Measurements from ENCODE around the gene ADAMTS2.

Gene ADAMTS2

DNA sequence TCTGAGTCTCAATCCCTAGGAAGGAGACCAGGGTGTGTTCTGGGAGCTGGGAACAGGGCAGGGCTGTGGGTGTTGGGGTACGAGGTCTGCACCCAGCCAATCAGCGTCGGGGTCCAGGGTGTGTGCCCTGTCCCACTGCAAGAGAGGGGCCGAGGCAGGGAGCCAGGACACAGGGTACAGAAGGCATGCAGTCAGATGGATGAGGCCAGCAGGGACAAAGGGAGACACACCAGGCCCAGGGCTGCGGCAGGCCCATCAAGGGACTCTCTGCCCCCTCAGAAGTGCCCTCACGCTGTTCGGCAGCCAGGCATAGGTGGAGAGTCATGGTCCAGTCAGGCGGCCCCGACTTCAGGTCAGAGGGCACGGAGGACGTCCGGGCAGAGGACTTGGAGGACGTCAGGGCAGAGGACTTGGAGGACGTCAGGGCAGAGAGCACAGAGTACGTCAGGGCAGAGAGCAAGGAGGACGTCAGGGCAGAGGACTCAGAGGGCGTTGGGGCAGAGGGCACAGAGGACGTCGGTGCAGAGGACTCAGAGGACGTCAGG, 28.8 kb upstream of the ADAMTS2 start:
- DNase-seq (ENCODE audit: low read depth, low spot score): no peak
- H3K4me3 ChIP-seq (ENCODE audit: low read length): no peak overlapping the region

DNA sequence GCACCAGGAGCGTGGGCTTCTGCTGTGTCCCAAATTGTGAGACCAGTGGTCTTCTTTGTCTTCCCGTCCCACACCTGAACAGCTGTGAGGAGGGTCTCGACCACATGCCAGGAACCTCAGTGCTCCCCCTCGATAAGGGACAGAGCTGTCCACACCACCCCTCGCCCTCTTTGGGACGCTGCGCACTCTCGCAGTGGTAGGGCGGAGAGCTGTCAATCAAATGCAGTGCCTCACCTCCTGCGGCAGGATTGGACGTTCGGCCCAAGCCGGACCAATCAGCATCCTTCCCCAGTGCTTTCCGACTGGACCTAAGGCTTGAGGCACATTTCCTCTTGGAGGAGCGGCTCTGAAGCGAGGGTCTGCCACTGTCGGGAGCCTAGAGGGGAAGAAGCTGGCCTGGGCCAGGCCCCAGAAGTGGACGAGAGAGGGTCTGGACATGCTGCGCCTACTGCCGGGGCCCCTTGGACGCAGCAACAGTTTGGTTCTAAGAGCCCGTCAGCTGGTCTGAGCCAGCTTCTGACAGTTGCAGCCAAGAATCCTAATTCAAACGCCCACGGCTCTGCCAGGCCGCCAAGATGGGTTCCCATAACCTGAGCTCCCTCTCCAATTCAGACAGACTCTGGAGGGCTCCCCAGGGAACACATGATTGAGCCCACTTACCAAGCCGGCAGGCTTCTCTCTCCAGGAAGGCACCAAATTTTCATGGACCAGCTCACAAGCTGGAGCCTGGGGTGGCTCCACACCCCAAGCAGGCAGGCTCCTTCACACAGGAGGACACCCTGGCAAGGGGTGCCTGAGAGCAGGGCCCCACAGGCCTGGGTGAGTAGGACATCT, 28.1 kb upstream of the ADAMTS2 start:
- no peak overlapping the region for H3K4me3 ChIP-seq (ENCODE audit: low read length)
- DNase-seq (ENCODE audit: low read depth, low spot score): no peak

DNA sequence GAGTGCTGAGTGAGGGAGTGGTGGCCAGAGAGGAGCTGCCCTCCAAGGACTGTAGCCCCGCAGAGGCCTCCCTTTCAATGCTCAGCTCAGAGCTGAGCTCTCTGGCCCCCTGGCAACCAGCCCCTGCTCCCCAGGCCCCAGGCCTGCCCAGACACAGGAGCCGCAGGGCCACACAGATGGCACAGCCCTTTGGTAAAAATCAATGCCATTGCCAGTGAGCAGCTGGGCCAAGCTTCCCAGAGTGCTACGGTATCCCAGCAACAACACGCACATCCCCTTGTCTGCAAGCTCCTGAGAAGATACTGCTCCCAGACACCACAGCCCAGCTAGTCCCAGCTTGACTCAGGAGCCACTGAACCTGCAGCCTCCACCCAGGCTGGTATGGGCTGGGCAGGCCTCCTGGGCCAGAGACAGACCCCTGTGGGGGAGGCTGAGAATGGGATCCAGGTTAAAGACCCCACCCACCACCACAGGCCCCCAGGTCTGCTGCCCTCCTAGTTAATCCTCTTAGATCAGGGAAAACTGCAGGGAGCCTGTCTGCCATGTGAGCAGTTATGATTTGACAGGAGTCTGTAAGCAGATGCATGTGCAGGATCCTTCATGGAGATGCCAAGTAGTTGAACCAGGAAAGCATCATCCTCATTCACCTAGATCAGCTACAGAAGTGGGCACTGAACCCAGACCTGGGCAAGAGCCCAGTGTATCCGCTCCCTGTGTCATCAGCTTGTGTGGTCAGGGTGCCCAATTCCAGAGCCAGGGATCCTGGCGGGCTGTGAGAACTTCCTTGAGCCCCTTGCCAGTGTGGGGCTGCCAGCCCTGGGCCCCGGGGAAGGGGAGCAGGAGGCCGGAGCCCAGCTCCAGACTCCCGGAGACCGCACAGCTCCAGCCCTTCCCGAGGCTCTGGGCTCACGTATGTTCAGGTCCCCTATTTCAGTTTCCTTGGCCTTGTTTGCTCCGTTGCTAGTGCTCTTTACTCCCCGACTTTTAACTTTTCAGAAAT, 26.7 kb upstream of the ADAMTS2 start:
- no peak overlapping the region for H3K4me3 ChIP-seq (ENCODE audit: low read length)
- DNase-seq (ENCODE audit: low read depth, low spot score): no peak

DNA sequence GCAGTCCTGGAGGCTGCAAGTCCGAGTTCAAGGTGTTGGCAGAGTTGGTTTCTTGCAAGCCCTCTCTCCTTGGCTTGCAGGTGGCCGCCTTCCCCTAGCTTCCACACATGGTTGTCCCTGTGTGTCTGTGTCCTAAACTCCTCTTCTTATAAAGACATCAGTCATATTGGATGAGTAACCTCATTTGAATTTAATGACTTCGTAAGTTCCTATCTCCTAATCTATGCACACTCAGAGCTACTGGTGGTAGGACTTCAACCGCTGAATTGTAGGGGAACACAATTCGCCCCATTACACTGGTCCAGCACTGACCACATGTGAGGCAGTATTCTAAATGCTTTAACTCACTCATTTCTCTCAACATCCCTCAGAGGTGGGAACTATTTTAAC, 25.9 kb upstream of the ADAMTS2 start:
- H3K4me3 ChIP-seq (ENCODE audit: low read length): no peak overlapping the region

DNA sequence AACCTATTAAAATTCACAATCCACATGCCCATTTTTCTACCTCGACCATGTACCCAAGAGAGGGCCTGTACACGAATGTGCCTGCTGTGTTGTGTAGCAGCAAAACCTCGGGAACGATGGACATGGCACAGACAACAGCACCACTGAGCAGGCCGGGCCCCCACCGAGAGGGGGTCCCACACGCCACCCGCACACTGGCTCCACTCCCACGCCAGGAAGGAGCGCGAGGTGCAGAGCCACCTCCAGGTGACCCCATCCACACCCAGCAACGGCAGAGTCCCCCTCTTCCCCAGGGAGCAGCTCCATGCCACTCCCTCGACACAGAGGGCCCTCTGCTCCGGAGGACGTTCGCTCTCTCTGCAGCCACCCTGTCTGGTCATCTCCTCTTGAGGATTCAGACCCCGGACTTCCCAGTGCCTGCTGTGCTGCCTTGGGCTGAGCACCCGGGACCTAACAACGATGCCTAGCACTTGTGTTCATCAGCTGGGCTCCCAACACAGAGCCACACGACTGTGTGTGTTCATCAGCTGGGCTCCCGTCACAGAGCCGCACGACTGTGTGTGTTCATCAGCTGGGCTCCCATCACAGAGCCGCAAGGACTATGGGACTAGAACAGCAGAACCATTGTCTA, 25.3 kb upstream of the ADAMTS2 start:
- DNase-seq (ENCODE audit: low read depth, low spot score): no peak
- no peak overlapping the region for H3K4me3 ChIP-seq (ENCODE audit: low read length)

More for the DNA sequence above, 25.9 kb upstream of the ADAMTS2 start:
- no peak for DNase-seq (ENCODE audit: low read depth, low spot score)

DNA sequence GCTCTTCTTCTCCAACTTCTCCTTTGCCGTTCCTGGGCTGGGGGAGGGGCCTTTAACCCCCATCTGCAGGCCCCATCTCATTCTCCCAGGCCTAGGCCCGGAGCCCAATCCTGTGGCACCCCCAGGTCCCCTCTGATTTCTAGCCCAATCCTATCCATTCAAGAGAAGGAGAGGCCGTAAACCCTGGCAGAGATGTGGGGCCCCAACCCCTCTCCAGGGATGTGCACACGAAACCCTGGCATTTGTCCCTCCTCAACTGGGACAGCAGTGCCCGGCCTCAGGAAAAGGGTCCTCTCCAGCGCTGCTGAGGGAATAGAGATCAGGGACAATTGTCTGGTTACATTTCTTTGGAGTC, 24.2 kb upstream of the ADAMTS2 start:
- H3K4me3 ChIP-seq (ENCODE audit: low read length): no peak overlapping the region
- DNase-seq (ENCODE audit: low read depth, low spot score): no peak

DNA sequence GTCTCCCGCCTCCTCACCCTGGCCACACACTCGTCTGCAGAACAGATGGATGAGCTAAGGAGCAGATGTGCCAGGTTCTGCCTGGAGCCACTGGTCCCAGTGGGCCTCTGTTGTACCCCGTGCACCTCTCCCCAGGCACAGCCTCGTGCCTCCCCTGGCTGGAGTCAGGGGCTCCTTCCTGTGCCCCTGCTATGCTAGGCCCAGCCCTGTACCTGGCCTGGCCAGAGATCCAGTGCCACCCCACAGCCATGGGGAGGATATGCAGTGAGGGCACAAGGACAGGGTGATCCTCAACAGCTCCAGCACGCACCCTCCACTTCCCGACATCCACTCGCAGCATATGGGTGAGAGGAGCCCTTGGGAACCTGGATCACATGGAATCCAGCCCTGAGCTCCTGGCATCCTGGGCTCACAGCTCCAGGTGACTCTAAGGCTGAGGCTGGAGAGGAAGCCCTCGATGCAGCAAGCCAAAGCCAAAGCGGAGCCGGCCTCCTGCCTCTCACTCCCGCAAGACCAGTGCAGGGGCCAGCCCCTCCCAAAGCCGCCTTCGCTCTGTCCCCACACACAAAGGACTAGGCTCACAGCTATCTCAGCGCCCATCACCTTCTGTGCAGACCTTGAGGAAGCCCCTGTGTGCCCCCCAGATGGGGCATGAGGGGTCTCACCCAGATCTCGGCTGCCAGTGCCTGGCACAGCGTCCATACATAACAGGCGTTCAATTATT, 23.7 kb upstream of the ADAMTS2 start:
- no peak for DNase-seq (ENCODE audit: low read depth, low spot score)
- H3K4me3 ChIP-seq (ENCODE audit: low read length): no peak overlapping the region

DNA sequence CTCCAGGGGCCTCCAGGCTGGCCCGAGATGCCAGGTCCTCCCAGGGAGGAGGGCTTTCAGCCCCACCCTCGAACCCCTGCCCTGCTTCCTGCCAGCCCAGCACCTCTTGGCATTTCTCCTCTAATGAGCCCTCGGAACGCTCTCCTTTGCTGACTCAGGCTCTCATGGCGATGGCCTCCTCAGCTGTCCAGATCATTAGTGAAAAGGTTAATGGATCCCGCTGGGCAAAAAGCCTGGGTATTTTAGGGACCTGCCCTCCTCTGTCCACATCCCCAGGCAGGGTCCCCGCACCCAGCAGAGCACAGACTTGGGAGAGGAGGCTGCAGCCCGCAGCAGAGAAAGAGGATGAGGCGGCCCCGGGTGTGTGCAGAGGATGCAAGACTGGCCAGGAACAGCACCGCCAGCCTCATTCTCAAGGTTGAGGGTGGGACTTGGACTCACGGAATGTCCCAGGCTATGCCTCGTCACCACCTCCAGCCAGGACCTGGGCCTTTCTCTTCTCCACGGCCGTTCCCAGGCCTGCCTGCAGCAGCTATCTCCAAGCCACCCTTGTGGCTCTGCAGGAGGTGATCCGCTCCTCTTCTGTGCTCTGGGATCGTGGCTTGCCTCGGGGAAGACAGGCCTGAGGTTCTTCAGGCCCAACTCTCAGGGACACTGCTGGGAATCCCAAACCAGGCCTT, 23.0 kb upstream of the ADAMTS2 start:
- no peak overlapping the region for H3K4me3 ChIP-seq (ENCODE audit: low read length)
- DNase-seq (ENCODE audit: low read depth, low spot score): no peak

DNA sequence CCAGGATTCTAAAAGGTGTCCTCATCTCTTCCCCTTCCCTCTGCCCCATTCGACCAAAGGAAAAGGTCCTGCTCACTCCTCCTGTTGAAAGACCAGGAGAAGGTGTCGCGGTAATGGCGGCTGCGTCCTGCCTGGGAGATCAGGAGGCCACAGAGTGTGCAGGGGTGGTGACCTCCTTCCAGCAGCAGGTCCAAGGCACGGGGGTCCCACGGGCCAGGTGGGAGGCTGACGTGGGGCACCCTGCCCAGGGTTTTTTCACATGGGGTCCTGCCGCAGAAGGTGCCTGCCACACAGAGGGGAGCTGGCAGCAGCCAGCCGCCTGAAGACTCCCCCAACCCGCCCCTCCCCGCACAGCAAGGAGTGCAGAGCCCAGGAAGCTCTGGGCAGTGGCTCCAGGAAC, 22.2 kb upstream of the ADAMTS2 start:
- no peak overlapping the region for H3K4me3 ChIP-seq (ENCODE audit: low read length)
- no peak for DNase-seq (ENCODE audit: low read depth, low spot score)

DNA sequence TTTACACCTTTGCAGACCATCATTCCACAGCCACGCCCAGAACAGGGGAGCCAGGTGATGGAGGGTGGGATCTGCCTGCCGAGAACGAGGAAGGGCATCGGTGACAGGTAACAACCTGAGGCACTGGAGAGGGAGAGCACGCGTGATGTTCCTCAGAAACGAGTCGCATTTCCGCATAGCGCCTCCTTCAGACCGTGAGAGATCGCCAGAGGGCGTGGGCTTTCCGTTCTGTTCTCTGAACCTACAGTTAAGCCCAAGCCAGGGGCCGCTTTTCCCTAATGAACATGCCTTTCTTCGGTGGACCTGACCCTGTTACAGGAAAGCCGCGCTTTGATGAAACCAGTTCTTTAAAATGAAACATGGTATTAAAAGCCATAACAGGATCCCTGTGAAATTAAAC, 17.1 kb upstream of the ADAMTS2 start:
- no peak overlapping the region for H3K4me3 ChIP-seq (ENCODE audit: low read length)
- DNase-seq (ENCODE audit: low read depth, low spot score): no peak

DNA sequence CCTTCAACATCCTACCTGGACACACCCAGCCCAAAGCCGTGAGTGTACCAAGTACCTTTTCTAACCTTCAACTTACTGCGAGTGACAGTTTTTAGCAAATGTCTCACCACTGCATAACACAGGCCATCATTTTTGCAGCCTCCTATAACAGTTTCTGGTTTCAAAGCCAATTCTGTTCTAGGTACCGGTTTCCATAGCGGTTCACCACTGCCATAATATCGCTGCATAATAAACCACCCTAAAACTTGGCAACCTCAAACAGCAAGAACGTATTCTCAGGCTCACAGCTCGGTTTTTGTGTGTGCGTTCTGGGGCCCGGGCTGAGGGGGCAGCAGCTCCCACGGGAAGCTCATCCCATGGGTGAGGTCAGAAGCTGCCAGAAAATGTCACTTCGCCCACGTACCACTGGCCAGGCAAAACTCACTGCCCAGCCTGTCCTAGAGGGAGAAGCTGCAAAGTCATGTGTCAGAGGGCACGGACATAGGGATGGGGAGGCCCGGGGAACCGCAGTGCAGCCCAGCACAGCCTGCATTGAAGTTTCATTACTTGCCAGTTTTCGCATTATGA, 15.9 kb upstream of the ADAMTS2 start:
- DNase-seq (ENCODE audit: low read depth, low spot score): no peak
- H3K4me3 ChIP-seq (ENCODE audit: low read length): no peak overlapping the region

DNA sequence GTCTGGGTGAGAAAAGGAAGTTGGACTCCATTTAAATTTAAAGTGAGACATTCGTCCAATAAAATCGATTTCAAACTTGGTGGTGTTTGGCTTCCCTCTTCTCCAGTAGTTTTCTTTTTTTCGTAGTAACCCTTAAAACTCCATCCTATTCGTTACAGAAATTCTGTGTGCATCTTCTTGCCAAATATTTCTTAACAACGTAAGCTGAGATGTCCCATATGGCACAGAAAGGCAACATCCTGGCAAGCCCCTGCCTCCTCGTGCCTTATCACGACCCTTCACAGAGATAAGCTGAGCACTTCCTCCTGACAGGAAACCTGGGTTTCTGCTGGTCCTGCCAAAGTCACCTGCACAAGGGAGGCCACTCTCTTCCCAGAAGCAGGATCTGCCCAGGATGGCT, 11.8 kb upstream of the ADAMTS2 start:
- no peak for DNase-seq (ENCODE audit: low read depth, low spot score)
- no peak overlapping the region for H3K4me3 ChIP-seq (ENCODE audit: low read length)

DNA sequence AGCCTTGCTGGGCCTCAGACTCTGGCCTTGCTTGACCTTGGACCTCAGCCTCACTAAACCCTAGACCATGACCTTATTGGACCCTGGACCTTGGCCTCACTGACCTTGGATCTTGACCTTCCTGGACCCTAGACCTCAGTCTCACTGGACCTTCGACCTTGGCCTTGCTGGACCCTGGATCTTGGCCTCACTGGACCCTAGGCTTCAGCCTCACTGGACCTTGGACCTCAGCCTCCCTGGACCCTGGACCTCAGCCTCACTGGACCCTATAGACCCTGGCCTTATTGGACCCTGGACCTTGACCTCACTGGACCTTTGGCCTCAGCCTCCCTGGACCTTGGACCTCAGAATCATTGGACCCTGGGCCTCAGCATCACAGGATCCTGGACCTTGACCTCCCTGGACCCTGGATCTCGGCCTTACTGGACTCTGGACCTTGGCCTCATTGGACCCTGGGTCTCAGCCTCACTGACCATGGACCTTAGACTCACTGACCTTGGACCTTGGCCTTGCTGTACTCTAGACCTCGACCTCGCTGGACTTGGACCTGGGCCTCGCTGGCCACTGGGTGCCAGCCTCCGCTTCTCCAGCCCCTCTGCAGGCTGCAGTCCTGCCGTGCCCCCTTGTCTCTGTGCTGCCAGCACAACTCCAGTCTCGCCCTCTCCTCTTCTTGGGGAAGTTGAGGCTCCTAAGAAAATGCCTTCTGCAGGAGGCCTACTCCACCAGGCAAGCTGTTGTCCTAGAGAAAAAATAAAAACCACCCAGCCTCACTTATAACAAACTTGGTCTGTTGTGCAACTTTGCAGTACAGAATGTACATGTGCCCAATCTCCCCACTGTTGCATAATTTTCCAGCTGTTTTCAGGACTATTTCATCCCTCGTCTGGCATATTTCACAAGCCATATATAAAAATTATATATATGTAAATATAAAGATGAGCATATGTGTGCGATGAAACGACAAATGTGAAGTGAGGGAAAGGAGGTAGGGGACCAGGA, 11.0 kb upstream of the ADAMTS2 start:
- no peak overlapping the region for H3K4me3 ChIP-seq (ENCODE audit: low read length)
- DNase-seq (ENCODE audit: low read depth, low spot score): no peak

DNA sequence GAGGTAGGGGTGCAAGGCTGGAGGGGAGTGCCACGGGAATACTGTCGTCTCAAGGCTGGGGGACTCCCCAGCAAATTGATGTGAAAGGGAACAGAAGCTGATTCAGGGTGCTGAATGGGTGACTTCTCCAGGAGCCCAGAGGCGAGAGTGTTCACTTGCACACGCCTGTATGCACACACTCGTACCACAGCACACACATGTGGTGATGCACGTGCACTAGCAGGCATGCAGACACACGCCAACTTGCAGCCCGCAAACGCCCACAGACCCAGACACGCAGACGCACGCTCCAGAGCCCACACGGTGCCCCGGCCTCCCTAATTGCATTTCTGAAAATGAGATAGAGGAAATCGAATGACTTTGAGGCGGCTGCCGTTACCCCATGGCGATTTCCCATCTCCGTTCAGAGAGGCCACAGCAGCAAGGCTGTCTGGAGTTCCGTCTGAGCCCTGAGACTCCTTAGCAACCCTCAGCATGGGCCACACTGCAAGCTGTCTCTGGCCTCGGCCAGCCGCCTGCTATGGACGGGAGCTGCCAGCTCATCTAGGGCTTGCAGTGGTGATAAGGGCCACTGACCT, 9.1 kb upstream of the ADAMTS2 start:
- no peak overlapping the region for H3K4me3 ChIP-seq (ENCODE audit: low read length)
- no peak for DNase-seq (ENCODE audit: low read depth, low spot score)

DNA sequence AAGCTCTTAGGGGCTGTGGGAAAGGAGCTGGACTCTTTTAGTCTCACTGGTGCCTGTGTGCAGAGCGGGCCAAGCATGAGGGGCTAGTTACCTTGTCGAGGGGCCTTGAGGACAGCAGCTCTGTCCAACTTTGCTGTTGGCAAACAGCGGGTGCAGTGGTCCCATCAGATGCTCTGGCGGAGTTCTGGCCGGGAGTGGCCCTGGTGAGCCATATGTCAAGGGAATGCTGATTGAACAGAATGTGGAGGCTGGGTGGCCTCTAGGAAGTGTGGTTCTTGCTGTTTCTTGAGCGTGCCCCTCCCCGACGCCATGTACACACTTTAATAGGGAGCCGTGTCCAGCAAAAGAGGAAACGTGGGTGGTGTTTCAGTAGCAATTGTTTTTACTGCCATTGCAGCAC, 3.6 kb upstream of the ADAMTS2 start:
- no peak for DNase-seq (ENCODE audit: low read depth, low spot score)
- no peak overlapping the region for H3K4me3 ChIP-seq (ENCODE audit: low read length)

DNA sequence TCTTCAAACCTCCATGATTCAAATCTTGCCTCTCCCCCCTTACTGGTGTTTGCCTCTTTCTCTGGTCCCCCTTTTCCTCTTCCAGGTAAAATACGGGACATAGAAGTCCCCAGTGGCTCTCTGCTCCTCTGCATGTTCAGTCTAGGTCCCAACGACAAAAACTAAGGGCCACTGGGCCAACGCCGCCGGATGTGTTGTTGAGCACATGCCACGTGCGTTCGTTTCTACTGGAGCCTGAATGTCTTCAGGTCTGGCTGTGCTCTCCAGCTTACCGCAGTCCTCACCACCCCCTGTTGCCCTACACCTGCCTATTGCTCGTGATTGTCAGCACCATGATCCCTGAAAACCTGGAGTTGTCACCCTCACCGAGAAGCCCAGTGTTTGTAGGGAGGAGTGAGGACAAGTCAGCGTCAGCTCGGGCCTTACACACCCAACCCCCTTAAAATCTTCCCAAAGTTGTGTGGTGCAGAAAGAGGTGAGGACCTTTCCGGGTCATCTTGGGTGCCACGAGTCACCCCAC, 2.8 kb upstream of the ADAMTS2 start:
- no peak overlapping the region for H3K4me3 ChIP-seq (ENCODE audit: low read length)
- no peak for DNase-seq (ENCODE audit: low read depth, low spot score)
